GM10266 (cell line): ENCODE results near the gene IGSF9B.

Source experiments
- DNase-seq: peaks from one replicate; pipeline ENCODE4 v3.0.0; 2012; ENCODE audit errors: extremely low spot score
- CTCF ChIP-seq: IDR thresholded peaks from 2 replicates; pipeline ENCODE4 v1.5.1; 2012; ENCODE audit warnings: mild to moderate bottlenecking, low read depth; ENCODE audit not compliant: control insufficient read depth, insufficient read depth; ENCODE audit errors: missing control alignments

IGSF9B gene

GRCh38 chr11:133975488-133975849, 18.7 kb upstream of the IGSF9B start:
- no peak for TF ChIP-seq CTCF
- no peak for DNase-seq

DNA sequence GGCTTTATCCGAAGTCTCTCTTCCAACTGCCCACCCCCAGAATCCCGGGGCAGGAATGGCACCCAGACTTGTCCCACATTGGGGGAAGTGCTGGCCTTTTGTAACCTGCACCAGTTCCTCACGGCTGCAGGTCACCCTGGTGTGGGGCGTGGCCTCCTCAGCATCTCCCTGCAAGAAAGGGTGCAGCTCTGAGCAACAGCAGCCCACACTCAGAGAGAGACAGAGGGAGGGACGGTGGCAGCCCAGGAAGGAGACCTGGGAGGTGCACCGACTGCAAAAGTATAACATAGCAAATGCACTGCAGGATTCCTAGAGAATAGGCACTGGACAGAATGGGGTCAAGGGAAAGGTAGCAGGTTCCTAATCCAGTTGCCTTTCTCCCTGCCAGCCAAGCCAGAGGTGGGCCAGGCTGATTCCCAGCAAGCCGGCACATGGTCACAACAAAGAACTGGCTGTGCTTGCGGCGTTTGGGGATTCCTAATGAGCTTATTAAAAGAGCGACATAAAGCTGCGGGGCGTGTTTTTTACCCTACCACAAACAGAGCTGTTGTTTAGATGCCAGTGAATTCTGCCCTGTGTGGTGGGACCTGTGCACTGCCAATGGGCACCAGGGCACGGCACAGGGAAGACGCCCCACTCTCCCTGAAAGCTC, 18.2 kb upstream of the IGSF9B start:
- no peak for TF ChIP-seq CTCF
- DNase-seq, result no peak

DNA sequence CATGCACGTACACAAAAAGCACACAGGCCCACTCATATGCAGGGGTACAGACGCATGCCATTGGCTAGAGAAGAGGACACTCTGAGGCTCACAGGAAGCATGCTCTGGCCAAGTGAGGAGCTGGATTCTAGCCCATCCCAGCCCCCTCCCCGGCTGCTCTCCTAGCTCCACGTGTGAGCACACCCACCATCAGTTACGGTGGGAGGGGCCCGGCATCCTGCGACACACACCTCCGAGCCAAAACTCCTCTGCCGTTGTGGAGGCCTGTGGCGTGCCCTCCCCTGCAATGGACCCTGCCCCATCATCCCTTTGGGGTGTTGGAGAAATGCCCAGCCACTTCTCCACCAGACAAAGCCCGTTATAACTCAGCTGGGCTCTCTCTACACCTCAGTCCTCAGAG, 15.1 kb upstream of the IGSF9B start:
- DNase-seq, result no peak
- no peak for TF ChIP-seq CTCF

DNA sequence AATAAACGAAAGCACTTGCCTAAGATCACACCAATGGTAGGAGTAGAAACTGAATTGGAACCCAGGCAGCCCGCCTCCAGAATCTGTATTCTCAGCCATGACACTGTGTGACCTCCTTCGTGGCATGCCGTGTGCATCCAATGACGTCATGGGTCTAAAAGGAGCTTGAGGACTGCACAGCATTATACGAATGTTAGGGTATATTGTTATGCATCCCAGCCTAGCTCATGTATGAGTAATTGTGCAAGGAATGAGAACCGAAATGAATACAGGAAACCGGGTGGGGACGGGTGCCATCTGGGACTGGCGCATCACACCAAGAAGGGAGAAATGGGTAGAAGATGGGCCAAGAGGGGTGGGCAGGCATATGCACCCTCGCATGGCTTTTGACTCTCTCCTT, 12.3 kb upstream of the IGSF9B start:
- TF ChIP-seq CTCF, result no peak

DNA sequence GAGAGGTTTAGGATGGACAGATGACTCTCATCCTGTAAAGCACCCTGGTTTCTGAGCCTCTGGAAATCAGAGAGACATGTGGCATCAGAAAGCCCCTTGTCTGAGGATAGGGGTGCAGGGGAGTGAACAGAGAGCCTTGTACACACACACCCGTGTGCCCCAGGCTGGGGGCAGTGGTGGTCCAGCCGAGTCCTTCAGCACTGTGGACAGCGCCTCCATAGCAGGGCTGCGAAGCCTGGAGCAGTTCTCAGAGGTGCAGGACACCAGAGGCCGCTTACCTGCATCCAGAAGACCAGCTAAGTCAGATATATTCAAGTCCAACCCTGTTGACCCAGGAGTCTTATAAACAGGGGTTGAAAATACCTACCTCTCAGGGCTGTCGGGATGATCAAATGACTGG, 11.5 kb upstream of the IGSF9B start:
- DNase-seq, result no peak
- TF ChIP-seq CTCF, result no peak

More for the DNA sequence above, 12.3 kb upstream of the IGSF9B start:
- DNase-seq, result no peak

DNA sequence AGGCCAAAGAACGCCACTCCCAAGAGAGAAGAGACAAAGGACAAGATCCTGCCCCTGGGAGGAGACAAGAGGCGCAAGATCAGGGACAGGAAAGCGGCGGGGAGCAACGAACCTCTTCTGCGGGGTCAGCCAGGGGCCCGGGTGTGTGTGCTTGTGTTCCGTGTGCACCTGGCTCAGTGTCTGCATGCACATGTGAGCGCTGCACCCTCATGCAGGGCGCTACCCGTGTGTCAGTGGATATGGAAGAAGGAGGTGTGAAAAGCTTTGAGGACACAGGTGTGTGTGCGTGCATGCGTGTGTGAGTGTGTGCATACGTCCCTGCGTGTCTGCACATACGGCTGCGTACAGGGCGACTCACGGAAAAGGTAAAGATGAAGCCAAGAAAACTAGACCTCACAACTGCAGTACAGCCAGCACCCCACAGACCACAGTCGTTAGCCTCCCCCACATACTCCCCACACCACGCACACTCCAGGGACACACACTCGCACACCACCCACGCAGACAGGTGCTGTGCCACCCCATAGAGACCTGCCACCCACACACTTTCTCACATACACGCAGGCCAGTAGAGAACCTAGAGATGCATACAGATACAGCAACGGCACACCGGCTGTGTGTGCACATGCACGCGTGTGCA, 11.0 kb upstream of the IGSF9B start:
- no peak for DNase-seq
- no peak for TF ChIP-seq CTCF

- no peak for DNase-seq
- TF ChIP-seq CTCF, result no peak
Measured at GRCh38 chr11:133966921-133967598, 10.3 kb upstream of the IGSF9B start.
